GM12874 (cell line): ENCODE data around the gene GRB10.

ENCODE experiments used
- TF ChIP-seq, protein P1 (sequence below): IDR thresholded peaks from 2 replicates; pipeline ENCODE4 v1.5.1; 2011; ENCODE audit warnings: low read depth, mild to moderate bottlenecking, control low read depth, low read length, moderate library complexity; ENCODE audit not compliant: insufficient read depth

The GRB10 gene

DNA sequence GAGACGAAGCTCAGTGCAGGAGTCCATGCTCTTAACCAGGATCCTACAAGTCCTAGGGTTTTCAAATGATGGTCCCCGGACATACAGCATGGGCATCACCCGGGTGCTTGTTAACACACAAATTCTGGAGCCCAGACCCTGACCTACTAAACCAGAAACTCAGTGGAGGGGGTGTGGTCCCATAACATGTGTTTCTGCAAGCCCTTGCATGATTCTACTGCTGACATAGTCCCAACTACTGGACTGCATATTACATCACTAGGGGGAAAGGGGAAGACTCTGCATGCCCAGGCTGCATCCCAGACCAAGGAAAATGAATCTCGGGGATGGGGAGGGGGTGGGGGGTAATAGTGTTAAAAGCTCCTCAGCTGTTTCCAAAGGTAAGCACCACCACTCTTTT, 40.3 kb downstream of the GRB10 start:
- TF ChIP-seq, protein P1, sequence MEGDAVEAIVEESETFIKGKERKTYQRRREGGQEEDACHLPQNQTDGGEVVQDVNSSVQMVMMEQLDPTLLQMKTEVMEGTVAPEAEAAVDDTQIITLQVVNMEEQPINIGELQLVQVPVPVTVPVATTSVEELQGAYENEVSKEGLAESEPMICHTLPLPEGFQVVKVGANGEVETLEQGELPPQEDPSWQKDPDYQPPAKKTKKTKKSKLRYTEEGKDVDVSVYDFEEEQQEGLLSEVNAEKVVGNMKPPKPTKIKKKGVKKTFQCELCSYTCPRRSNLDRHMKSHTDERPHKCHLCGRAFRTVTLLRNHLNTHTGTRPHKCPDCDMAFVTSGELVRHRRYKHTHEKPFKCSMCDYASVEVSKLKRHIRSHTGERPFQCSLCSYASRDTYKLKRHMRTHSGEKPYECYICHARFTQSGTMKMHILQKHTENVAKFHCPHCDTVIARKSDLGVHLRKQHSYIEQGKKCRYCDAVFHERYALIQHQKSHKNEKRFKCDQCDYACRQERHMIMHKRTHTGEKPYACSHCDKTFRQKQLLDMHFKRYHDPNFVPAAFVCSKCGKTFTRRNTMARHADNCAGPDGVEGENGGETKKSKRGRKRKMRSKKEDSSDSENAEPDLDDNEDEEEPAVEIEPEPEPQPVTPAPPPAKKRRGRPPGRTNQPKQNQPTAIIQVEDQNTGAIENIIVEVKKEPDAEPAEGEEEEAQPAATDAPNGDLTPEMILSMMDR, result no peak

DNA sequence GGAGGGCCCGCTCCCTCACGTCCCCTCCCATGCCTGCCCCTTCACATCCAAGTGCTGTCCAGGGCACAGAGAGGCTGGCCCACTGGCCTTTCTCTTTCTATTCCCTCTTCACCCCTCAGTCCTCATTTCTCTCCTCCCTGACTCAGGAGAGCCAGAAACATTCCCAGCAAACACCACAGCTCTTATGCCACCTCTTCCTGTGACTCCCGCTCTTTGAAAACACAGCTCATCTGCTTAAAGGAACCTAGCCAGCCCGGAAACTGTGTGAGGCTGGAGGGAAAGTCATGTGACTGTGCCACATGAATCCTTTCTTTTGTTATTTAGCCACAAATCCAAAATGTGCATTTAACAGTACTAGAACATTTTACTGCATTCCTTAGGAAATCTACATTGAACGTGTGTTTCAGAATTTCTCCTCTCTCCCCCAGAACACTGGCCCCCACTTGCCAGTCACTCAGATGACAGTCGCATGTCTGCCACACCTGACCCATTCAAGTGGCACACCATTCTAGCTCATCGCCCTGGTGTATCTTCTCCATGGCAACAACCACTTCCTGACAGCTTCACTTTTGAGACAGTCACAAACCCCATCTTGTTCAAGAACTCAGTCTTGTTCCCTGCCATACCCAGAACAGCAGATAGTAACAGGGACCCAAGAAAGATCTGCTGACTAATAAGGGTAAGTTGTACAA, 42.8 kb downstream of the GRB10 start:
- TF ChIP-seq, protein P1, result no peak

DNA sequence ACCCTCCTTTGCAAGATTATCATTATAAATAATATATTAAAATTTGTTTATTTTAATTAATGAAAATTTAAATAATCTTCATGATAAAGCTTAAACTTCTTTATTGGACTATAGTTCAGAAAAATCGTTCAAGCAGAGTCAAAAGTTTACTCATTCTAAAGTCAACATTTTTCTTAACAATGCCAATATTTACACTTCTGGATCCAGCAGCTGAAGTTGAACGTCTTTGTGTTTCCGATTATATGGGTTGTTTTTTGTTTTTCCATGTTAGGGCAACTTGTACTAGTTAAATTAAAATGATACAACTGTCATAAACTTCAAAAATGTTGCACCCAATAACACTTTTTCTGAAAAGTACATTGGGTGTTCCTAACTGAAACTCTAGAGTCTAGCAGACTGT, 43.8 kb downstream of the GRB10 start:
- TF ChIP-seq, protein P1, result no peak

DNA sequence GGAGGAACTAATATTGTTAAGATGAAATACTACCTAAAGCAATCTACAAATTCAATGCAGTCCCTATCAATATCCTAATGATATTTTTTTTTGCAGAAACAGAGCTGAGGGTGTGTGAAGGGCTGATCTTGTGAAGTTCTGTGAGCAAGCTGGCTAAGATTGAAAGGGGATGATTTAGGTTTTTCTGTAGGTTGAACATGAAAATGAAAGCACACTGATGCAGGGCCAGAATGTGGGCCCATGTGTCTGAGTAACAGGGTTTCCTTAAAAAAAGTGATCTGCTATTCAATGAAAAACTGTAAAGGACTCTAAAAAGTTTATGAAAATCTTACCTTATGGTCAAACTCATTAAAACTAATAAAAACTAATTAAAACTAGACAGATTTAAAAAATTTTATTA, 47.4 kb downstream of the GRB10 start:
- TF ChIP-seq, protein P1, result no peak

DNA sequence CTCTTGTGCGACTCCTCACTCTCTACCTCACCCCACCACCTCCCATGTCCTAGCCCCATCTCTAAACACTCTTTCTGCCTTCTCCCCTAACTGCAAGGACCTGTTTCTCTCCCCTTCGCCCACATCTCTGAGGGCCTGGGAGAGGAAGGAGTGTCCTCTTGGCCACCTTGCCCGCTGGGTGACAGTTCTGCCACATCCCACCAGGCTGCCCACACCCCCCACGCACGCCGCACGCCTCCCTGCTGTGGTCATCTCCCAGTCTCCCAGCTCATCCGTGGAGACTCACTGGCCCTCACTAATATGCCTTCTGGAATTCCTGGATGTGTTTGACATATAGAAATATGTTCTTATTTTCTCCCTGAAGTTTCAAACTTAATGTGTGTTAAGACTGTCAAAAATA, 48.5 kb downstream of the GRB10 start:
- TF ChIP-seq, protein P1, result no peak

DNA sequence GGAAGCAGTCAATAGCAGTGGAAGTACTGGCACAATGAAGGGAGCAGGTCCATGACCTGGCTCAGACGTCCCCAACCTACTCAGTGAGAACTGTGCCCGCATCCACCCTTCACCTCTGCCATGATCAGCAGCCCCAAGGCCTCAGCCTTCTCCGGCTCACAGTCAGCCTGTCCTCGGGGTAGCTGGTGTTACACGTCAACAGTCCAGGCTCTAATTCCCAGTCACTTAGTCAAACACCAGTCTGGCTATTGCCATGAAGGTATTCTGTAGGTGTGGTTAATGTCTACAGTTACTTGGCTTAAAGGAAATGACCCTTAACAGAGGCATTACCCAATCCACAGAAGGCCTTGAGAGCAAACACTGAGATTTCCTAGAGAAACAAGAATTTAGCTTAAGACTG, 49.1 kb downstream of the GRB10 start:
- TF ChIP-seq, protein P1, result no peak

DNA sequence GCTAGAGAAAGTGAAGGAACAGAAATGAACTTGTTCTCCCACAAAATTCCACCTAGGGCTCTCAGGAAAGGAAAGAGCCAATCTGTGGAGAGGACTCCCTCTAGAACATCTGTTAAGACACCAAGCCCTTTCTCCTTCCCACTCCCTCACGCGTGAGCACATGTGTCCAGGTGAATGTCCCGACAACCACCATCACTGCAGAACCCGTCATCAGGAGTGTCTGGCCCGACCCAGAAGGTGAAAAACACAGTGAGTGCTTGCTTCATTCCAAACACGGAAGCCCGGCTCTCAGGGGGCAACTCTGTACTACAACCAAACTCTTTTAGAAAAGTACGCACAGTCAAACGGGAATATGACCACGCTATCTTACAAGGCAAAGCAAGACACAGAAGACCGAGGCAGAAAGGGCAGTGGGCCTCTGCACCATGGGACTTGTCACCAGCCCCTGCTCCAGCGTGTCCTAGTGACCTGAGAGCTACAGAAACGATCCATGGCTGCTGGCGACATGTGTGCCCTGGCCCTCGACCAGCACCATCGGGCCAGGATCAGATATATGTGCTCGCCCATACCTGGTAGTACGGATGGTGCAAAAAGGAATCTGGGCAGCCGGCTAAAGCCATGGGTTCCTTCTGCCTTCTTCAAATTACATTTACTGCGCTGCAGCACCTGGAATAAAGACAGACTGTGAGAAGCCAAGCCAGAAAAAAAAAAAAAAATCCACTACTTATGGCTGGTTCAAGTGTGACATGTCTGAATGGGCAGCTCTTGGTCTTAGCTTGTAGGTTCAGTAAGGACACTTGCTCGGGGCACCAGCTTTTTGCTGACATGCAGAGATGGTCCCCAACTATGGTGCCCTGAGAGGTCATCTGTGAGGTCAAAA, 50.8 kb downstream of the GRB10 start:
- TF ChIP-seq, protein P1, result no peak
